NCI-H2029 (cell line): ENCODE data around the gene HLA-F.

Experiments
- DNase-seq: peaks from one replicate; lab custom pipeline; 2025; lab: John Stamatoyannopoulos, UW

HLA-F gene

GRCh38 chr6:29723262-29723665, at the start of gene HLA-F:
HLA-F (plus strand) TSS chr6:29723434; CDS start chr6:29723464, 30 bp downstream.
- DNase-seq: peak; percentile 19

- DNase-seq: no peak
Observed at GRCh38 chr6:29674008-29674407, 49.2 kb upstream of the HLA-F start.

GRCh38 chr6:29675561-29675960, 47.7 kb upstream of the HLA-F start:
- DNase-seq: no peak

GRCh38 chr6:29676981-29677601, 46.1 kb upstream of the HLA-F start:
- DNase-seq: peak; percentile 27

- DNase-seq: no peak
Observed at GRCh38 chr6:29678114-29678513, 45.1 kb upstream of the HLA-F start.

- DNase-seq: no peak
Observed at GRCh38 chr6:29679962-29680361, 43.3 kb upstream of the HLA-F start.

- no peak for DNase-seq
Observed at GRCh38 chr6:29680416-29680815, 42.8 kb upstream of the HLA-F start.

- DNase-seq: no peak
Observed at GRCh38 chr6:29680904-29681303, 42.3 kb upstream of the HLA-F start, which contains the start of gene ZFP57. ZFP57 (minus strand) TSS chr6:29681152; CDS start chr6:29677003, 4,149 bp downstream.

- no peak for DNase-seq
Observed at GRCh38 chr6:29681811-29682210, 41.4 kb upstream of the HLA-F start.

- no peak for DNase-seq
Observed at GRCh38 chr6:29685718-29686326, 37.4 kb upstream of the HLA-F start.

GRCh38 chr6:29694637-29695036, 28.6 kb upstream of the HLA-F start:
- no peak for DNase-seq

GRCh38 chr6:29696147-29697125, 26.8 kb upstream of the HLA-F start:
- DNase-seq: no peak

- no peak for DNase-seq
Observed at GRCh38 chr6:29702519-29703103, 20.6 kb upstream of the HLA-F start.

GRCh38 chr6:29705389-29706231, 17.6 kb upstream of the HLA-F start:
- peak; percentile 5 for DNase-seq

GRCh38 chr6:29708432-29709179, 14.6 kb upstream of the HLA-F start:
- no peak for DNase-seq

GRCh38 chr6:29709188-29709587, 14.0 kb upstream of the HLA-F start:
- DNase-seq: no peak

- no peak for DNase-seq
Observed at GRCh38 chr6:29710281-29710941, 12.8 kb upstream of the HLA-F start.

- DNase-seq: no peak
Observed at GRCh38 chr6:29720863-29721262, 2.4 kb upstream of the HLA-F start.

GRCh38 chr6:29723666-29724588, 693 bp downstream of the HLA-F start:
- DNase-seq: no peak
